ENCODE measurements around the gene TMEM94.

Gene TMEM94

GRCh38 chr17:75494326-75494877, 38.0 kb downstream of the TMEM94 start:
- H3K4me1 ChIP-seq, result no peaks in the 10 kb centered on the region
- no peaks in the 10 kb centered on the region for H3K27me3 ChIP-seq
- H3K36me3 ChIP-seq, result peaks cover 36% of the 10 kb centered on the region
- H3K9me3 ChIP-seq, result no peaks in the 10 kb centered on the region
- no peak overlapping the region for H3K4me3 ChIP-seq (ENCODE audit: low read depth, low read length)
- TF ChIP-seq, protein P1, sequence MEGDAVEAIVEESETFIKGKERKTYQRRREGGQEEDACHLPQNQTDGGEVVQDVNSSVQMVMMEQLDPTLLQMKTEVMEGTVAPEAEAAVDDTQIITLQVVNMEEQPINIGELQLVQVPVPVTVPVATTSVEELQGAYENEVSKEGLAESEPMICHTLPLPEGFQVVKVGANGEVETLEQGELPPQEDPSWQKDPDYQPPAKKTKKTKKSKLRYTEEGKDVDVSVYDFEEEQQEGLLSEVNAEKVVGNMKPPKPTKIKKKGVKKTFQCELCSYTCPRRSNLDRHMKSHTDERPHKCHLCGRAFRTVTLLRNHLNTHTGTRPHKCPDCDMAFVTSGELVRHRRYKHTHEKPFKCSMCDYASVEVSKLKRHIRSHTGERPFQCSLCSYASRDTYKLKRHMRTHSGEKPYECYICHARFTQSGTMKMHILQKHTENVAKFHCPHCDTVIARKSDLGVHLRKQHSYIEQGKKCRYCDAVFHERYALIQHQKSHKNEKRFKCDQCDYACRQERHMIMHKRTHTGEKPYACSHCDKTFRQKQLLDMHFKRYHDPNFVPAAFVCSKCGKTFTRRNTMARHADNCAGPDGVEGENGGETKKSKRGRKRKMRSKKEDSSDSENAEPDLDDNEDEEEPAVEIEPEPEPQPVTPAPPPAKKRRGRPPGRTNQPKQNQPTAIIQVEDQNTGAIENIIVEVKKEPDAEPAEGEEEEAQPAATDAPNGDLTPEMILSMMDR (IDR thresholded peaks at IDR 0.05; ENCODE audit: low read depth, low read length), result no peak
- DNase-seq, result no peak

DNA sequence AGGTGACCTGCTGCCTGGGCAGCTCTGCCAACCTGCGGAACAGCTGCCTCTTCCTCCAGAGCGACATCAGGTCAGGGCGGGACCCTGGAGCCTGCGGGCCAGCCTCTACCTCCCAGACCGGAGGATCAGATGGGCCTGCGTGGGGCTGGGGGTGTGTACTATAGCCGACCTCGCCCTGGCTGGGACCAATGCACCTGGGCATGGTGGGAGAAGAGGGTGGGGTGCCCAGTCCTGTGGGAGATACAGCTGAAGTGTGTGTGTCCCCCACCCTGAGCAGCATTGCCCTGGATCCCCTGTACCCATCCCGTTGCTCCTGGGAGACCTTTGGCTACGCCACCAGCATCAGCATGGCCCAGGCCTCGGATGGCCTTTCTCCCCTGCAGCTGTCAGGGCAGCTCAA, 39.6 kb downstream of the TMEM94 start:
- TF ChIP-seq, protein P1 (IDR thresholded peaks at IDR 0.05; ENCODE audit: low read depth, low read length), result no peak
- Histone ChIP-seq H3K4me3 (ENCODE audit: low read depth, low read length) (no peak overlapping the region), H3K36me3 (peaks cover 45% of the 10 kb centered on the region), H3K9me3 (no peaks in the 10 kb centered on the region), H3K4me1 (no peaks in the 10 kb centered on the region), H3K27me3 (no peaks in the 10 kb centered on the region)
- no peak for DNase-seq

DNA sequence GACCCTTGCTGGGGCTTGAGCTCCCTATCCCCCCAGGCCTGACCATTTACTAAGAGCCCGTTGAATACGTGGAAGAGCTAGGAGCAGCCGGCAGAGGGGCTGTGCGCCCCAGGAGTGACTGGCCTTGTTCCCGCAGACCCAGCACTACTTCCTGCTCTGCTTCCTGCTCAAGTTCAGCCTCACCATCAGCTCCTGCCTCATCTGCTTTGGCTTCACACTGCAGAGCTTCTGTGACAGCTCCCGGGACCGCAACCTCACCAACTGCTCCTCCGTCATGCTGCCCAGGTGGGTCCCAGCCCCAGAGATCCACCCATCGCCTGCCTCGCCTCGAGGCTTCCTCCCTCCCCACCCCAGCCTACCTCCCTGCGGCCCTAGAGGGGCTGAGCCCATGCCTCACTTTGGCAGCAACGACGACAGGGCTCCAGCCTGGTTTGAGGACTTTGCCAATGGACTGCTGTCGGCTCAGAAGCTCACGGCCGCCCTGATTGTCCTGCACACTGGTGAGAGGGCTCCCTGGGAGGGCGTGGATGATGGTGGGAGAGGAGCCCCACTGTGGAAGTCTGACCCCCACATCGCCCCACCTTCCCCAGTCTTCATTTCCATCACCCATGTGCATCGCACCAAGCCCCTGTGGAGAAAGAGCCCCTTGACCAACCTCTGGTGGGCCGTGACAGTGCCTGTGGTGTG, 41.7 kb downstream of the TMEM94 start:
- no peaks in the 10 kb centered on the region for H3K27me3 ChIP-seq
- no peak for DNase-seq
- no peaks in the 10 kb centered on the region for H3K4me1 ChIP-seq
- peaks cover 47% of the 10 kb centered on the region for H3K36me3 ChIP-seq
- TF ChIP-seq, protein P1 (IDR thresholded peaks at IDR 0.05; ENCODE audit: low read depth, low read length), result no peak
- no peak overlapping the region for H3K4me3 ChIP-seq (ENCODE audit: low read depth, low read length)
- H3K9me3 ChIP-seq, result no peaks in the 10 kb centered on the region

DNA sequence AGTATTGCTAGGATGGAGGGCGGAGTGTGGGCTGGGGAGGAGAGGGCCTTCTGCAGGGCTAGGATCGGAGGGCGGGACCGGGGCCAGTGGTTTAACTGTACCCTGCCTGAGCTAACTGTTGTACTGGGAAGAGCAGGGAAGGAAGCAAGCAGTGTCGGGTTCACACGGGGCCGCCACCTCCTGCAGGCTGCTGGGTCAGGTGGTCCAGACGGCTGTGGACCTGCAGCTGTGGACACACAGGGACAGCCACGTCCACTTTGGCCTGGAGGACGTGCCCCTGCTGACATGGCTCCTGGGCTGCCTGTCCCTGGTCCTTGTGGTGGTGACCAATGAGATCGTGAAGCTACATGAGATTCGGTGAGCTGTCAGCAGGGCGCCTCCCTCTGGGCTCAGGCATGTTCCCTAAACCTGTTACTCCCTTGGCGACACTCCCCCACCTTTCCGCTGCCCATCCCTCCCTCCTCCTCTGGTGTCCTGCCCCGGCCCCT, 42.3 kb downstream of the TMEM94 start:
- no peak for DNase-seq
- H3K36me3 ChIP-seq, result peaks cover 47% of the 10 kb centered on the region

GRCh38 chr17:75499313-75500022, 43.0 kb downstream of the TMEM94 start:
- no peak for DNase-seq
- no peaks in the 10 kb centered on the region for H3K4me1 ChIP-seq
- TF ChIP-seq, protein P1 (IDR thresholded peaks at IDR 0.05; ENCODE audit: low read depth, low read length), result no peak
- no peaks in the 10 kb centered on the region for H3K27me3 ChIP-seq
- H3K4me3 ChIP-seq (ENCODE audit: low read depth, low read length), result no peak overlapping the region
- H3K36me3 ChIP-seq, result peaks cover 49% of the 10 kb centered on the region
- H3K9me3 ChIP-seq, result no peaks in the 10 kb centered on the region

More for the DNA sequence above, 42.3 kb downstream of the TMEM94 start:
- H3K27me3 ChIP-seq, result no peaks in the 10 kb centered on the region
- H3K4me1 ChIP-seq, result no peaks in the 10 kb centered on the region
- H3K4me3 ChIP-seq (ENCODE audit: low read depth, low read length), result no peak overlapping the region
- no peaks in the 10 kb centered on the region for H3K9me3 ChIP-seq
- TF ChIP-seq, protein P1 (IDR thresholded peaks at IDR 0.05; ENCODE audit: low read depth, low read length), result no peak

Measured in BE2C (cell line).